GM19023 (cell line): ENCODE measurements around the gene STAG1.
"Not testable (repeated sequence)": the region's sequence is repeated elsewhere in the genome, so short reads cannot be mapped to it uniquely, and the experiment has no call there.

Source experiments
- ATAC-seq: cut with Tn5 transposase; IDR thresholded peaks from one replicate; pipeline ENCODE4 v1.9.1; 2021; ENCODE audit warnings: mild to moderate bottlenecking, moderate library complexity; ENCODE audit not compliant: unreplicated experiment

Gene STAG1

DNA sequence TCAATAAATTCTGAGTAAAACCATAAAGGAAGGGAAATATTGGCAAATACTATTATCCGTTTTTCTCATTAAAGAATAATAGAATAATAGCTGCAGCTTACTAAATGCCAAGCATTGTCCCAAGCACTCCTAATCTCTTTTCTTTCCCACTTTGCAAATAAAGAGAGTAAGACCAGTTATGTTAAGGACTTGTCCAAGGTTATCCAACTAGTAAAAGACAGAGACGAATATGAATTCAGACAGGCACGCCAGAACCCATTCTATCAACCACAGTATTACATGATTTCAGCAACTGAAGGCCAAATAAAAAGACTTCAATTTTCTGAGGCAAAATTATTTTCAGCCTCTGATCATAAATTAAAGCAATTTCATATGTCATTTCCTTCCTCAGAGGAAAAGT, 235.5 kb downstream of the STAG1 start:
- ATAC-seq = no peak

DNA sequence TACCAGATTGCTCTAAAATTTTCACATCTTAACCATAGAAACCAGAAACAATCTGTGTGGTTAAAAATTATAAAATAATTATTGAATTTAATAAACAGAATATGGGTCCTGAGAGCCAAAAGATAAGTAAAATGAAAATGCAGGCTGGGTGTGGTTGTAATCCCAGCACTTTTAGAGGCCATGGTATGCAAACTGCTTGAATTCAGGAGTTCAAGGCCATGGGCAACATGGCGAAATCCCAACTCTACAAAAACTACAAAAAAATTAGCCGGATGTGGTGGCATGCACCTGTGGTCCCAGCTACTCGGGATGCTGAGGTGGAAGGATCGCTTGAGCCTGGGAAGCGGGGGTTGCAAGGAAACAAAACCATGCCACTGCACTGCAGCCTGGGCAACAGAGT, 236.1 kb downstream of the STAG1 start:
- no peak for ATAC-seq

DNA sequence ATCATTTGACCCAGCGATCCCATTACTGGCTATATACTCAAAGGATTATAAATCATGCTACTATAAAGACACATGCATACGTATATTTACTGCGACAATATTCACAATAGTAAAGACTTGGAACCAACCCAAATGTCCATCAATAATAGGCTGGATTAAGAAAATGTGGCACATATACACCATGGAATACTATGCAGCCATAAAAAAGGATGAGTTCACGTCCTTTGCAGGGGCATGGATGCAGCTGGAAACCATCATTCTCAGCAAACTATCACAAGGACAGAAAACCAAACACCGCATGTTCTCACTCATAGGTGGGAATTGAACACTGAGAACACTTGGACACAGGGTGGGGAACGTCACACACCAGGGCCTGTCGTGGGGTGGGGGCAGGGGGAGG, 237.6 kb downstream of the STAG1 start:
- not testable (repeated sequence) for ATAC-seq

DNA sequence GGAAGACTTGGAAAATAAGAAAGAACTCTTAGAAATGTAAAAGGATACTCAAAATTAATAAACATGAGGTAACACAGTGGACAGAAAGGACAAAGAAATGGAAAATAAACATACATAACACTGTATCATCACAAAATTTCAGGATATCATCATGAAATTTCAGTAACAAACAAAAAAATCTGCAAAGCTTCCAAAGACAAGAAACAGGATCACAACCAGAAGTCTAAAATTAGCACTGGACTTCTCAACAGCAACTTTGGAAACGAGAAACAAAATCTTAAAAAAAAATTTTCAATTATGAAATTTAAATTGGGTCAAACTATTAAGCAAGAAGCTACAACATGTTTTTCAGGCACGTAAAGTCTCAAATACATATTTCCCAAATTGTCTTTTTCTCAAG, 238.8 kb downstream of the STAG1 start:
- no peak for ATAC-seq

DNA sequence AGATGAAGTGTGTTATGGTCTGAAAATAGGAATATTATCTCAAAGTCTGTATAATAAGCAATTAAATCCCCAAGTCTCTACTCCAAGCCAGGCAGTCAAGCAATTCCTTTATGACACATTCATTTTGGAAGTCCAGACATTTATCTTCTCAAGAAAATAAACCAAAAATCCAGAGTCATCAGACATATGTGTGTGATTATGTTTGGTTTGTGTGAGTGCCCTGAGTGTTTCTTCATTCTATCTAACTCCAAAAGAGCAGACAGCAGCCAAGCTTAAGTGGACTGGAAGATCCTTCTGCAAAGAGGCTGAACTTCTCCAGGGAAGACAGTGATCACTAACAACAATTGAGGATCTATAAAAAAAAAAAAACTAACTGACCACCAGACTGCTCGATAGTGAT, 239.8 kb downstream of the STAG1 start:
- ATAC-seq = no peak

DNA sequence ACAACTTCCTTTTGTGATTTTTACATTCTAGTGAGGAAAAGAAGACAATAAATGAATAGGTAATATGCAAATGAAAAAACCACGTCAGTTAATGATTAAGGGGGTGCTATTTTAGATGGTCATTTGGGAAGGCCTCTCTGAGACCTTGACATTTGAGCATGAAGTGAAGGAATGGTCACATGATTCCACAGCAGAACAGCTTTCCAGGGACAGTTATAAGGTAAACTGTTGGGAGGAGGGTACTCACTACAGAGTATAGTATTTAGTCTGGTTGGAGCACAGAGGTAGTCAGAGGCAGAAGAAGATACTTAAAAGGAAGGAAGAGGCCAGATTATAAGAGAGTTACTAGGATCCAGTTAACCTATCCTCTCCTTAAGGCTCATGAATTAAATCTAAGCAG, 246.5 kb downstream of the STAG1 start:
- no peak for ATAC-seq

DNA sequence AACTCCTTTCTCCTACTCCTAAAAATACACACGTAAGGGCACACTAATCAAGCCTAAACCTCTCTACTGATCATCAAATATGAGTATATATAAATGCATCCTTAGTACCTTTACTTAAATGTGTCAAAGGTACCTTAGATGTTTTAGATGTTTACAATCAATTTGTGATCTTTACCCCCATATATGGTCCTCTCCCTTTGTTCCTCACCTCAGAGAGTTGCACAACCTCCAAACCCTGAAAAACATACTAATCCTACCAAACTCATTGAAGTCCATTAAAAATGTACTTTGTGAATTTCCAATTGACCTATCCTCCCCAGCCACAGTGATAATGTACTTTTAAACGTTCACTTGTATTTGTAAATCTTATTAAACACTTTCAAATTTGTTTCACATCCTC, 249.1 kb downstream of the STAG1 start:
- ATAC-seq = no peak

DNA sequence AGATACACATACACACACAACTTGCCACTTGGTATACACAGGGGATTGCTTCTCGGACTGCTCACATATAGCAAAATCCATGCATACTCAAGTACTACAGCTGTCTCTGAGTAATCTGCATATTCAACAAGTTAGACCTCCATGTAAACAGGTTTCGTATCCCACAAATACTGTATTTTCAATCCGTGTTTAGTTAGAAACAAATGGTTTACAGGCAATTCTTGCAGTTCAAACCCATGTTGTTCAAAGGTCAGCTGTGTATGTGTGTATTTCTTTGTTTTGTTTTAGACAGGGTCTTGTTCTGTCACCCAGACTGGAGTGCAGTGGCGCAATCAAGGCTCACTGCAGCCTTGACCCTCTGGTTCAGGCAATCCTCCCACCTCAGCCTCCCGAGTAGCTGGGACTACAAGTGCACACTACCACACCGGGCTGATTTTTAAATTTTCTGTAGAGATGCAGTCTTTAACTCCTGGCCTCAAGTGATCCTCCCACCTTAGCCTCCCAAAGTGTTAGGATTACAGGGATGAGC, 253.2 kb downstream of the STAG1 start:
- ATAC-seq = no peak

DNA sequence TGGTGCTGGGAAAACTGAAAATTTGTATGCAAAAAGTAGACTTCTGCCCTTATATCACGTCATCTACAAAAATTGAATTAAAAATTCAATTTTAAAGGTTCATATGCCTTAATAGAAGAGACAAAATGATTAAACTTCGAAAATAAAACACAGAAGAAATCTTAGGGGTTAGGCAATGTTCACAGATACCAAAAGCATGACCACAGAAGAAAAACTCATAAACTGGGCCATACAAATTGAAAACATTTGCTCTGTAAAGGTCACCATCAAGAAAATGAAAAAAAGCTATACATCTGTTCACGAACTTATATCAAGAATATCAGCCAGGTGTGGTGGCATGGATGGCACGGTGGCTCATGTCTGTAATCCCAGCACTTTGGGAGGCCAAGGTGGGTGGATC, 257.0 kb downstream of the STAG1 start:
- no peak for ATAC-seq

DNA sequence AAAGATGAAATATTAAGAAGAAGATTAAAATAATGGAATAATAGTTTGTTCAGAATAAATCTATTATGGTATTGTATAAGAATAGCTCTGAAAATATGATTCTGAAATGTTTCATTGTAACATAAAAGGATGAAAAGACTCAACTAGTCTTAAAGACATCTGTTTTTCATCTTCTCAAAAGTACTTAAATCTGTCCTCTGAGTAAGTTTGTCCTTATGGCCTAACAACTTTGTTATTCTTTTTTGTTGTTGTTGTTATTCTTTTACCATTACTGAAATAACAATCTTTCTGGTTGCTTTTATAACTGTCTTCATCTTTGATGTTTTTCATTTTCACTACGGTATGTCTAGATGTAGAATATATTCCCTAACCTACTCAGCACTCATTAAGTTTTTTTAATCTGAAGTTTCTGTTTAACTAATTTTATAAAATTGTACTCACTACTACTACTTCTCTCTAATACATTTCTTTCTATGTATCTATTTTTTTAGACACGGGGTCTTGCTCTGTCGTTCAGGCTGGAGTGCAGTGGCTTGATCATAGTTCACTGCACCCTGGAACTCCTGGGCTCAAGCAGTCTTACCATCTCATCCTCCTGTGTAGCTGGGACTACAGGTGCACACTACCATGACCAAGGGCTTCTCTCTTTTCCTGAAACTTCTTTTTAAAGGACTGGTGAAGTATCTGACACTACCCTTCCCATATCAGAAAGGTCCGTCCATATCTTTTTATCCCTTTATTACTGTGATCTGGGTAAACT, 261.4 kb downstream of the STAG1 start:
- ATAC-seq = no peak

DNA sequence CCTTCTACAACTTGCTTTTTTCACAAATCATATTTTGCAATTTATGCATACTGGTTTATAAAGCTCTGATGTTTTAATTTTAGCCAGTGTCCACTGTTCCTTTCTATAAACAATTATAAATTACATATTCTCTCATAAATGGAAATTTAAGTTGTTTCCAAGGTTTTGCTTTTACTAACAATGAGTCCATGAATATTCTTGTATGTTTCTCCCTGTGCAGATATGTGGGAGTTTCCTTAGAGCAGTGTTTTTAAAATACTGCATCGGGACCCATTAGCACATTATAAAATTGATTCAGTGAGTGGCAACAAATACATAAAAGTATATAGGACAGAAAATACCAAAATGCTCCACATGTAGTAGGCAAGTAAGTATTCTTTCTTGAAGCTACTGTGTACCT, 266.4 kb downstream of the STAG1 start:
- no peak for ATAC-seq

DNA sequence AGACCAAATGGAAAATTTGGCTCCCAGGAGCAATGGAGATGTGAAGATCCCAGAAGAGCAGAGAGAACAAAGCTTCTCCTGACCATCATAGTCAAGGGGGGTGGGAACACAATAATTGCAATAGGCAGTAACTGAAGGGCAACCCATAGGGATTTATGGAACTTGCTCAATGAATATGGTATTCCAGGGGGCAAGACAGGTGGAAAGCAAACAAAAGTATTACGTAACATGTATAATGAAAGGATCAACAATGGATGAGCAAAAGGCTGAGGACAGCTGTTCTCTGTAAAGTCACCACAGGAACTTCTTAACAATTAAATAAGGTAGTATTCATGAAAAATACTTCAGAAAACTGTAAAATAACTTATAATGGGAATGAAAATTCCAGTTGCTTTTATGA, 275.9 kb downstream of the STAG1 start:
- ATAC-seq = no peak

DNA sequence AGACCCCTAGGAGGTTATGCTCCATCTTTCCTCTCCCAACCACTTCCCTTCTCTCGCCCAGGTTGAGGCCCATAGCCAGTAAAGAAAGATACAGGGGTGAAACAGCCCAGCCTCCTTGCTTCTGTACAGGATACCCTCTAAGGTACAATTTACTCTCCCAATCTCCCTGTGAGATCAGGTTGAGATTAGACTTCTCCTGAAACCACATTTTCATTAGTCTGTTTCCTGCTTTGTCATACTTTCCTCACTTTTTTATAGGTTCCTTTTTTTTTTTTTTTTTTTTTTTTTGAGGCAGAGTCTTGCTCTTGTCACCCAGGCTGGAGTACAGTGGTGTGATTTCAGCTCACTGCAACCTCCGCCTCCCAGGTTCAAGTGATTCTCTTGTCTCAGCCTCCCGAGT, 277.3 kb downstream of the STAG1 start:
- not testable (repeated sequence) for ATAC-seq

DNA sequence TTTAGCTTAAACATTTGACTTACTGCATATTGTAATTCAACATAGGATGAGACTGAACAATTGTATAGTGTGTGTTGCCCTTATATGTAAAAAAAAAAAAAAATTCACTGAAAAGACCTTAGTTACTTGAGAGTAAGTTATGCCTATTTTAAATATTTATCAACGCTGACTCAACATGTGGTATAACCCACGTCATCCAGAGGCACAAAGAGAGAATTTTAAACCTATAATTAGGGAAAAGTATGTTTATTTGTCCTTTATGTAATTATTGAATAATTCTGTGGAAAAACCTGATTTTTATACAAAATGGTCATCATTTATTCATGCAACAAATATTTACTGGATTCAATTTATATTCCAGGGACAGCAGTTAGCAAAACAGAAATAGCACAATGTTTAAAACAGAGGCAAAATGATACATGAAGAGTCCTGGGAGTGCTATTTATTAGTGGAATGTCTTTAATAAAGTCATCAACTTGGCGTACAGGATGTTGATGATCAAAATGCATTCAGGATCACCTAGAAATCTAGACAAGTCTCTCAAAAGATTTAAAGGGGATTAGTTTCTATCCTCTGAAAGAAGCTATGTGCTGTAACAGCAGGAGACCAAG, 278.4 kb downstream of the STAG1 start:
- no peak for ATAC-seq

DNA sequence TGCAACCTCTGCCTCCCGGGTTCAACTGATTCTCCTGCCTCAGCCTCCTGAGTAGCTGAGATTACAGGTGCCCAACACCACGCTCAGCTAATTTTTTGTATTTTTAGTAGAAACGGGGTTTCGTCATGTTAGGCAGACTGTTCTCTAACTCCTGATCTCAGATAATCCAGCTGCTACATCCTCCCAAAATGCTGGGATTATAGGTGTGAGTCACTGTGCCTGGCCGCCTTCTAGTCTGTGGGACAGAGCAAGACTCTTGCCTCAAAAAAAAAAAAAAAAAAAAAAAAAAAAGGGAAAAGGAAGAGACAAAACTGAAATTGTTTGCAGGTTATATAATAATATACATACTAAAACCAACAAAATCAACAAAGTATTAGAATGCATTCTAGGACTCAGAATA, 286.9 kb downstream of the STAG1 start:
- no peak for ATAC-seq

DNA sequence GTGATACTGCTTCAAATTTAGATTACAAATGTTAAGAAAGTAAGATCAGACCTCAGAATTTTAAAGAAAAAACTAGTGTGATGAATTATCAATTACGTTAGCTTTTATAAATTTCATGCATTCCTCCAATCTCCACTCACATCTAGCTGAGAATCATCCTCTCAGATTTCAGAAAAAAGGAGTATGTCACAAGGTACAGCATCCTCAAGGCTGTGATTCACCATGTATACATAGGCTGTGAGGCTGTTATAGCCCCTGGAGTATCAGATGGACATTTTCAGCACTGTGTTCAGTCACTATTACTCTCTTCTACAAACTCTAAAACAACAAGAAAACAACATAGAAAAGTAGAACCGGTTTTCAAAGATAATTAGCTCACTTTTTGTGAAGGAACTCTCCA, 287.7 kb downstream of the STAG1 start:
- ATAC-seq = no peak

DNA sequence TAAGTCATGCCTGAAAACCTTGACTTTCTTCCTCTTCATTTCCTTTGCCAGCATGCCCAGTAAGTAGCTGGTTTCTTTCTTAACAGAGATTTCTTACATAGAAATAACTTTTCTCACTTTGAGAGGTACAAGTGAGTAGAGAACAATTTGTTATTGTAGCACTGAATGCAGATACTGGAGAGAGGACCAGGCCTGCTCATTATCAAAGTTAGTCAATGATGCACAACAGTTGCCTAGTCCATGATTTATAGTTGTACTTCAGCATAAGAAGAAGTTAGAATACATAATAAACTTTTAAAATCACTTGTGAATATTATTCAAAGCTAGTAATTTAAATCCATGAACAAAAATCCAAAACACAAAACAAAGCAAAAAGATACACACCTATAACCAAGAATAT, 289.0 kb downstream of the STAG1 start:
- ATAC-seq = no peak

DNA sequence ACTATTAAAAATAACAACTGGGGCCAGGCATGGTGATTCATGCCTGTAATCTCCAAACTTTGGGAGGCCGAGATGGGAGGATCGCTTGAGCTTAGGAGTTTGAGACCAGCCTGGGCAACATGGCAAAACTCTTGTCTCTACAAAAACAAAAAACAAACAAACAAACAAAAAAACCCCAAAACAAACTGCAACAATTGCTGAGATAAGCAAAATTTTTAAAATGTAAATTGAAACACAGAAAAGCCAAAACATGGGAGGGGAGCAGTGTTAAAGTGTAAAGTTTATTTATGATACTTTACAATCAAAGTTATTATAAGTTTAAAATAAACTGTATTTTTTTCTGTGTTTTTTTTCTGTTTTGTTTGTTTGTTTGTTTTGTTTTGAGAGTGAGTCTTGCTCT, 294.4 kb downstream of the STAG1 start:
- ATAC-seq = no peak

DNA sequence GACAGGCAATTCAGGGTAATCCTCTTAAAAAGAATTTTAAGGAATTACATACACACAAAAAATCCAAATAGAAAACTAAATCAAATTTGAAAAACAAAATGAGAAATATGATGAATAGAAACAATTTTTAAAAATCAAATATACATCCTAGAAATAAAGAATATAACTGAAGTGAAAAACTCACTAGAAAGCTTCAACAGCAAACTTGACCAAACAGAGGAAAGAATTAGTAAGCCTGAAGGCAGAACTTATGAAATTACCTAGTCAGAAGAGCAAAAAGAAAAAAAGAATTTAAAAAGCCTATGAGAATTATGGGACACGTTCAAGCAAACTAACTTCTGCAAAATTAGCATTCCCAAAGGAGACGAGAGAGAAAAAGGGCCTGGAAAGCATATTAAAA, 296.0 kb downstream of the STAG1 start:
- ATAC-seq = no peak

DNA sequence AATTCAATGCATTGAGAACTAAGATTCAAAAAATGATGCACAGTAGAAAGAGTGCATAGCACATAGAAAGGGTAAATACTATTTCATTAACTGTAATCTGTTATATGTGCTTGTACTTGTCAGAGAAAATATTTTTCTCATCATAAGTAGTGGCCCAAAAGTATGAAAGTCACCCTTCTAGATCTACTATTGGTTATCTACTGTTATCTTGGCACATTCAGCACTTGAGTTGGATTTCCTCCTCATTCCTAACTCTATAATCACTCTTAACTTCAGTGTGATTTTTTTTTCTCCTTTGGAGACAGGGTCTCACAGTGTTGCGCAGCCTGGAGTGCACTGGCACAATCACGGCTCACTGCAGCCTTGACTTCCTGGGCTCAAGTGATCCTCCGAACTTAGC, 307.6 kb downstream of the STAG1 start:
- no peak for ATAC-seq

DNA sequence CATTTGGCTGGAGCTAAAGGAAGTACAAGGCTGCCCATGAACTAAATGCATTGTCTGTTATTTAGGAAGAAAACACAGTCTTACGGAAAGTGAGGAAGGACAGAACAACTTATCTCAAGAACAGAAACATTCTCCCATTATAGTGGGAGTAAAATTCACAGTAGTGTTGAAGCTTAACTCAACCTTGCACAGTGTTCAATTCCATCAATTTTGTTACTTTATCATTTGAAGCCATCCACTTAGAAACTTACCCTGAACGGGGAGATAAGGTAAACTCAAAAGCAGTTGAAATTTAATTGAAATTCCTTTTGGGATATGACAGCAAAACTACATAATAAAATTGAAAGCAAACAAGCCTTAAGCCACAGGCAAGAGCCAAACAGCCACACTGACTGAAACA, 315.1 kb downstream of the STAG1 start:
- no peak for ATAC-seq

DNA sequence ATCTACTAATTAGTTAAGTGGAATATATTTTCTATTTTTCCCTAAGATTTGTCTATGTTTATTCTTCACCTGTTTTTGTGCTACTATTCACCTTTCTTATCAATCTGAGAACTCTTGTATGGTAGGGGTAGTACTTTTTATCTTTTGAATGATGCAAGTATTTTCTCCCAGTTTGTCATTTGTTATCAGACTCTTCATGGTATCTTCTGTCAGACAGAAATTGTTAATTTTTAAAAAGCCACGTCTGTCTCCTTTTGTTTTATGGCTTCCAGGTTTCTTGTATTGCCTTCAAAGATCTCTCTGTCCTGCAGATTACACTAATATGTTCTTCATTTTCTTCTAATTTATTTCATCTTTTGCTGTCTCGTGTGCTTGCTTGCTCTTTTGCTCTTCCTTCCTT, 317.7 kb downstream of the STAG1 start:
- no peak for ATAC-seq

DNA sequence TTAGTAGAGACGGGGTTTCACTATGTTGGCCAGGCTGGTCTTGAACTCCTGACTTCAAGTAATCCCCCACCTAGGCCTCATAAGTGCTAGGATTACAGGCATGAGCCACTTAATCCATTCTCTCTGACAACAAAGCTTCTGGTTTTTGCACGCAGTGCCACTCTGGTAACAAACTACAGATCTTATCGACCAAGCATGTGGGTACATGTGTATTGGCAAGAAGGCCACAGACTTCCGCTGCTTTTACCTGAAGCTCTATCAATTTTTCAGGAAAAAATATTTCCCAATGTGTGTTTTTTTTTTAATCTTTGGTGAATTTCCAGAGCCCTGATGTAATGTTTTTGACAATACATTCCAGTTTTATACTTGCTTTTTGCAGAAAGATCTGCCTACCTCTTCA, 319.5 kb downstream of the STAG1 start:
- no peak for ATAC-seq
